ENCODE measurements around the gene NANOS1.

NANOS1 gene

GRCh38 chr10:118997379-118997778, 32.1 kb upstream of the NANOS1 start:
- TF ChIP-seq POLR2AphosphoS5 (IDR thresholded peaks at IDR 0.05; ENCODE audit: low read depth, low read length), result no peak
- TF ChIP-seq FOXP2 (optimal IDR thresholded peaks at IDR 0.05; ENCODE audit: borderline replicate concordance, extremely low read depth, extremely low read length, insufficient read depth), result no peak
- TF ChIP-seq SIN3A (IDR thresholded peaks at IDR 0.05; ENCODE audit: borderline replicate concordance, insufficient read depth, low read length), result no peak
- TF ChIP-seq REST (IDR thresholded peaks at IDR 0.05; ENCODE audit: insufficient read depth in 1 of 2, low read depth in 2 of 2, low read length in 2 of 2), result no peak
- TF ChIP-seq TAF1 (IDR thresholded peaks at IDR 0.05; ENCODE audit: borderline replicate concordance, insufficient read depth, low read length), result no peak

GRCh38 chr10:118998183-118998582, 31.3 kb upstream of the NANOS1 start:
- TF ChIP-seq POLR2AphosphoS5 (IDR thresholded peaks at IDR 0.05; ENCODE audit: low read depth, low read length) (no peak), FOXP2 (optimal IDR thresholded peaks at IDR 0.05; ENCODE audit: borderline replicate concordance, extremely low read depth, extremely low read length, insufficient read depth) (no peak), REST (IDR thresholded peaks at IDR 0.05; ENCODE audit: insufficient read depth in 1 of 2, low read depth in 2 of 2, low read length in 2 of 2) (no peak), SIN3A (IDR thresholded peaks at IDR 0.05; ENCODE audit: borderline replicate concordance, insufficient read depth, low read length) (no peak), TAF1 (IDR thresholded peaks at IDR 0.05; ENCODE audit: borderline replicate concordance, insufficient read depth, low read length) (no peak)

- TF ChIP-seq SIN3A (IDR thresholded peaks at IDR 0.05; ENCODE audit: borderline replicate concordance, insufficient read depth, low read length), result no peak
- TF ChIP-seq TAF1 (IDR thresholded peaks at IDR 0.05; ENCODE audit: borderline replicate concordance, insufficient read depth, low read length), result no peak
- TF ChIP-seq REST (IDR thresholded peaks at IDR 0.05; ENCODE audit: insufficient read depth in 1 of 2, low read depth in 2 of 2, low read length in 2 of 2), result no peak
- no peak for TF ChIP-seq FOXP2 (optimal IDR thresholded peaks at IDR 0.05; ENCODE audit: borderline replicate concordance, extremely low read depth, extremely low read length, insufficient read depth)
- TF ChIP-seq POLR2AphosphoS5 (IDR thresholded peaks at IDR 0.05; ENCODE audit: low read depth, low read length), result no peak
These were observed 27.6 kb upstream of the NANOS1 start for GRCh38 chr10:119001717-119002500.

GRCh38 chr10:119003572-119004289, 25.8 kb upstream of the NANOS1 start:
- TF ChIP-seq TAF1 (IDR thresholded peaks at IDR 0.05; ENCODE audit: borderline replicate concordance, insufficient read depth, low read length), result no peak
- no peak for TF ChIP-seq SIN3A (IDR thresholded peaks at IDR 0.05; ENCODE audit: borderline replicate concordance, insufficient read depth, low read length)
- TF ChIP-seq POLR2AphosphoS5 (IDR thresholded peaks at IDR 0.05; ENCODE audit: low read depth, low read length), result no peak
- no peak for TF ChIP-seq FOXP2 (optimal IDR thresholded peaks at IDR 0.05; ENCODE audit: borderline replicate concordance, extremely low read depth, extremely low read length, insufficient read depth)
- TF ChIP-seq REST (IDR thresholded peaks at IDR 0.05; ENCODE audit: insufficient read depth in 1 of 2, low read depth in 2 of 2, low read length in 2 of 2), result no peak
